Left colon (tissue), 2 donors: ENCODE data around the gene TDRD7. TPM values are rescaled to one million over a fixed set of nuclear protein-coding genes. Genes with fewer than 3 reads are reported as not detected.

Experiments used
- ATAC-seq: fragments of 200-7000 bp; cut with Tn5 transposase; one replicate; pipeline ENCODE4 v1.9.1; 2020; ENCODE audit warnings: mild to moderate bottlenecking, moderate library complexity
- DNase-seq, 2 donors: peaks; one replicate each; pipeline ENCODE4 v3.0.0-alpha.2; 2020
- intact Hi-C, 2 donors: fragments of 100-400 bp; cut with DNase I in 1 of 2; cut with micrococcal nuclease in 1 of 2; formaldehyde crosslinking; loops; one replicate each; pipeline versions ENCODE4 v1.11.2 to v1.14.0; 2022; cut with DNase I, micrococcal nuclease
- microRNA-seq, 2 donors: library from miRNA; unstranded; fragments of <30 nt; microRNA quantifications; one replicate each; pipeline versions ENCODE4 v1.1.0 to v1.2.0, GENCODE V29; 2020
- total RNA-seq, 2 donors: library from RNA; stranded (reverse); fragmentation: NEBNext Ultra II Directional; extraction: Animal tissue kit (Norgen Biotek cat#: 25700); gene quantifications; one replicate each; pipeline ENCODE4 v1.2.1, GENCODE V29; 2021
- donor health status: DM: no; HTN: no; CAD: no.
- donor health status: DM: yes; HTN: yes; CAD: no.

Gene TDRD7
- total RNA-seq, 2 donors from 2014 or later = 30.7 to 37.7 TPM

DNA sequence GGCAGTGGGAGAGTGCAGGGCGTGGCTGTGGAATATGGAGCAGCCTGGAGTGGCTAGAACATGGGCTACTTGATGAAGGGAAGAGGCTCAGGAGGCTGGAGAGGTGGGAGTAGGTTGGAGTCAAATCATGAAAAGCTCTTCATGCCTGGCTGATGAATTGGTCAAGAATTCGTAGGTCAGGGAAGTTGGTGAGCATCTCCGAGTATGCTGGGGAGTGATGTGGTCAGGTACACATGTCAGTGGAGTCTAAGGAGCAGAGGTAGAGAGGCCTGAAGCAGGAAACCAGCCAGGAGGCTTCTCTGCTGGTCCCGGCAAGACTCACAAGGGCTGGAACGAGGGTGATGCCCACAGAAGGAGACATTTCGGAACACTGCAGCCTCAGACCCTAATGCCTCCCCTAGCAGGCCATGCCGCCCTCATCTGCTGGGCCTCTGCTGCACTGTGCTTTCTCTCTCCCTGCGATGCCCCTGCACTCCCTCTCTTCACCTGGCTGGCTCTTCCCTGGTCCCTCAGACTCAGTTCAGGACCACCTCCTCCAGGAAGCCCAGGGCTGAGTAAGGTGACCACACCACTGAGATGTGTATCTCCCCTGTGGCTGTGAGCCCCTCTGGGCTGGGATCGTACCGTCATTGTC, 123.2 kb downstream of the TDRD7 start:
- no peak for DNase-seq
- intact Hi-C loops = no loop called here
- no peak for ATAC-seq

DNA sequence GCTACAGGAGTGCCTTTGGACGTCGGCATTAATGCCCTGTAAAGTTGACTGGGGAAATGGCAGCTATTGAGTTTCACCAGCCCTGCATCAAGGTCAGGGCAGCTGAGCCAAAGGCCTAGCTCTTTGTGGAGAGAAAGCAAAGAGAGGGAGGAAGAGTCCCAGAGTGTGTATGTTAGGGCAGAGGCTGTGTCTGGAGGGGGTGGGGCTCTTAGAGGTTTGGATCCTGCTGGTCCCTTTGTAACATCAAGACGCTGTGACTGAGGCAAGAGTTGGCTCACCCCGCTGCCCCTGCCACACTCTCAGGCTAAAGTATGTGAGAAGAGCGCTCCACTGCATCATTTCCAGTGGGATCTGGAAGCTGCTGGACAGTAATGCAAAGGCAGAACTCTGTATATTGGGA, 123.9 kb downstream of the TDRD7 start:
- no peak for ATAC-seq
- no peak for DNase-seq
- intact Hi-C loops = no loop called here

DNA sequence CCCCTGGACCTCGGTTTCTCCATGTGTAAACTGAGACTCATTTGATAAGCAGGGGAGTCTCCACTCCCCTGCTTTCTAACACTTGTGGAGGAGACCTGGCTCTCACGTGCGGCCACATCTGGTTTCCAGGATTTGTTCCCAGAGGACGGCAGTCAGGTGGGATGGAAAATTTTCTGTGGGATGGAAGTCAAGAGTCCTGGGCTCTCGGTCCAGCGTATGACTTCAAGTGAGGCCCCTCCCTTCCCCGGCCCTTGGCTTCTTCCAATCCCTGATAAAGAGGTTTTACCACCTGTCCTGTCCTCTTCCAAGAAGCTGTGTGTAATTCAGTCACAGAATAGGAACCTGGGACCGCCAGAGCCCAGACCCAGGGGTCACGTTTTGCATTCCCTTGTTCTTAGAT, 124.6 kb downstream of the TDRD7 start:
- ATAC-seq = no peak
- intact Hi-C loops = no loop called here
- DNase-seq = no peak

DNA sequence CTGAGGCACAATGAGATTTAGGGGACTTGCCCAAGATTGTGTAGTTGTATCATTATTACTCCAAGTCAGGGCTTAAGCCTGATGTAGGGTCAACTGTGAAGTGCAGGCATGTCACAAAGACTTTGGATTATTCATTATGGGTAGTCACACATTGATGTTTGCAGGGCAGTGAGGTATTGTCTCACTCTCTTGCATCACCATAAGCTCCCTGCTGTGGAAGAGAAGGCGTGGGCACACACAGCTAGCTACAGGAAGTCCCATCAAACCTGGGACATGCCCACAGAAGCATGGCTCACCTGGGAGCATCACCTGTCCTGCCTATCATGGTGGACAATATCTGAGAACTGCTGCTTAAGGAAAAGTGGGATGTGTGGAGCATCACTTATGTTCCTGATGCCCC, 131.7 kb downstream of the TDRD7 start:
- DNase-seq (no peak), ATAC-seq (no peak)
- intact Hi-C loops = no loop called here

DNA sequence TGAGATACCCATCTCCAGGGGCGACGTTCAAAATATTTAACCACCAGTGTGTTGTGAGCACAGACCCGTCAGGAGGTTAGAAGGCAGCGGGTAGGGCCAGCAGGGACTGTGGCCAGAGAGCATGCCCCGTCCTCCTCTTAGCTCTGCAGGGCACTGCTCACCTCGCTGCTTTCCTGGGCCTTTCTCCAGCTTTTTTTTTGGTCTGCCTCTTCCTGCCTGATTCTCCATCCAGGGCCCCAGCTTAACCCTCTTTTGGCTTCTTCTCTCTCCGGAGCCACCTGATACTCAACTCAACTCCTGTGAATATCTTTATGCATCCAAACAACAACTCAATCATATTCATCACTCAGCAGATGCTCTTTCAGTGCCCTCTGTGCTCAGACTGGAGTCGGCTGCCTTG, 133.6 kb downstream of the TDRD7 start:
- DNase-seq (no peak), ATAC-seq (no peak)
- intact Hi-C loops = no loop called here

Small RNAs within 50 kb of the gene (microRNA-seq; reads per million reads assigned to microRNA genes)
- gene MIR1302-8 = 0 reads per million in 2 donors

Other genes starting within 250 kb of the TDRD7 start
- 1 to 10 TPM; 1.2 to 2.0 TPM for gene CCDC180, start 104.4 kb upstream of the TDRD7 start, total RNA-seq
- gene TMOD1, start 89.6 kb downstream of the TDRD7 start, total RNA-seq = 1 to 10 TPM; 1.9 to 5.6 TPM
- gene TSTD2, start 221.3 kb downstream of the TDRD7 start, total RNA-seq = 10 to 100 TPM; 12.6 to 22.4 TPM
- 10 to 100 TPM; 29.0 to 34.0 TPM for gene NCBP1, start 221.7 kb downstream of the TDRD7 start, total RNA-seq